Dedifferentiated amniotic fluid mesenchymal stem cell (primary cell): Measurements from ENCODE around the gene RACK1.
"Not testable (repeated sequence)": the region's sequence is repeated elsewhere in the genome, so short reads cannot be mapped to it uniquely, and the experiment has no call there.

Experiments
- DNase-seq: peaks from one replicate; pipeline ENCODE4 v3.0.0-alpha.2; 2016; ENCODE audit errors: extremely low spot score

The RACK1 gene

GRCh38 chr5:181215997-181216989 lies 27.4 kb downstream of the RACK1 start:
- DNase-seq, result no peak

GRCh38 chr5:181214249-181214648 lies 29.5 kb downstream of the RACK1 start:
- DNase-seq, result not testable (repeated sequence)

- no peak for DNase-seq
Measured at GRCh38 chr5:181212934-181213333, 30.8 kb downstream of the RACK1 start.

- no peak for DNase-seq
Measured at GRCh38 chr5:181212080-181212479, 31.6 kb downstream of the RACK1 start.

GRCh38 chr5:181211208-181211607 lies 32.5 kb downstream of the RACK1 start:
- DNase-seq, result no peak

- not testable (repeated sequence) for DNase-seq
Measured at GRCh38 chr5:181210698-181211097, 33.0 kb downstream of the RACK1 start.

GRCh38 chr5:181210148-181210547 lies 33.6 kb downstream of the RACK1 start:
- DNase-seq, result not testable (repeated sequence)

- DNase-seq, result not testable (repeated sequence)
Measured at GRCh38 chr5:181209006-181209405, 34.7 kb downstream of the RACK1 start.

- DNase-seq, result no peak
Measured at GRCh38 chr5:181207960-181208253, 35.8 kb downstream of the RACK1 start.

GRCh38 chr5:181207214-181207959 lies 36.3 kb downstream of the RACK1 start:
- peak; percentile 92 for DNase-seq

GRCh38 chr5:181205761-181206649 lies 37.7 kb downstream of the RACK1 start:
- DNase-seq, result no peak

- no peak for DNase-seq
Measured at GRCh38 chr5:181204826-181205760, 38.6 kb downstream of the RACK1 start, which contains the start of gene TRIM7. TRIM7 (minus strand) TSS chr5:181205196; CDS start chr5:181205110, 86 bp downstream.

- no peak for DNase-seq
Measured at GRCh38 chr5:181204113-181204825, 39.4 kb downstream of the RACK1 start.

GRCh38 chr5:181203777-181204112 lies 40.0 kb downstream of the RACK1 start:
- DNase-seq, result no peak

GRCh38 chr5:181203093-181203711 lies 40.5 kb downstream of the RACK1 start:
- no peak for DNase-seq

GRCh38 chr5:181200816-181201215 lies 42.9 kb downstream of the RACK1 start:
- no peak for DNase-seq

GRCh38 chr5:181199881-181200638 lies 43.6 kb downstream of the RACK1 start:
- no peak for DNase-seq

GRCh38 chr5:181198905-181199519 lies 44.7 kb downstream of the RACK1 start:
- no peak for DNase-seq
